Activated naive CD4-positive, alpha-beta T cell treated with Interleukin-2 at 50 U/mL for 16 hours (primary cell): ENCODE results near the gene AURKA.

Experiments used
- DNase-seq: peaks from one replicate; pipeline ENCODE4 v3.0.0-alpha.2; 2020

Gene AURKA

DNA sequence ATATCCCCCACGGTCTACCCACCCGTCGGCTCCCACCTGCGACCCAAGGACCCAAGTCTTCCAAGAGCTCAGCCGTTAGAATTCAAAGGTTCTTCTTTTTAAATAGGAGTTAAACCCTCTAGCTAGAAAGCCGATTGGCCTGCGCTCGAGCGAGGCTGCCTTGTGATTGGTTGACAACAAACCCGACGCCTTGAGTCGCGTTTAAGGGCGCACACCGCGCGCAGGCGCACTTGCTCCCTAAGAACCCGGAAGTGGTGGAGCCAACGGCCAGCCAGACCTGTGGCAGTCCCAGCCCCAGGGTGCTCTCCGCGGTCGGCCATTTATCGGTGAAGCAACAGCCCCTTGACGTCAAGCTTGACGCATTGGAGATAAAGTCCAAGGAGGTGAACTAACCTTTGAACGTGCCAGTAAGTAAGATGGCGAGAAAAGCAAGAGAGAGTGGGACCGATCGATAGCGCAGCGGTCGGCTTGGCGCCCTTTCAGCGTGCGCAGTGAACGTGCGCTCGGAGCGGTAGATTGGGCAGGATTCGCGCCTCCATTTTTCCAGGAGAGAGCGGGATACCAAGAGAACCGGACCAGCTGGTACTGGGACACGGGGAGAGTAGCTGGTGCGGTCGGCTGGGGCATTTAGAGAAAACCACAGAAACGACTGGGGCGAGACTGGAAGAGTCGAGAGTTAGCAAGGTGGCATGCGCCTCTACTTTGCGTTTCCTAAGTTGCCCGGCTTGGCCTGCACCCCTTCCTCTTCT, at the start of gene AURKA, which contains the start of gene CSTF1:
AURKA (minus strand) TSS at position 84 of the 749 bp plus-strand sequence. CDS start 4,018 bp downstream, outside the sequence.
CSTF1 (plus strand) TSS at position 514 of the 749 bp plus-strand sequence. CDS start 2,908 bp downstream, outside the sequence.
- DNase-seq: peak; percentile 100

- peak; percentile 62 for DNase-seq
Observed at GRCh38 chr20:56440346-56441007, 48.5 kb upstream of the AURKA start.

GRCh38 chr20:56439771-56440291, 47.8 kb upstream of the AURKA start:
- DNase-seq: no peak

GRCh38 chr20:56438284-56438683, 46.3 kb upstream of the AURKA start:
- no peak for DNase-seq

GRCh38 chr20:56437196-56437960, 45.4 kb upstream of the AURKA start:
- DNase-seq: no peak

DNA sequence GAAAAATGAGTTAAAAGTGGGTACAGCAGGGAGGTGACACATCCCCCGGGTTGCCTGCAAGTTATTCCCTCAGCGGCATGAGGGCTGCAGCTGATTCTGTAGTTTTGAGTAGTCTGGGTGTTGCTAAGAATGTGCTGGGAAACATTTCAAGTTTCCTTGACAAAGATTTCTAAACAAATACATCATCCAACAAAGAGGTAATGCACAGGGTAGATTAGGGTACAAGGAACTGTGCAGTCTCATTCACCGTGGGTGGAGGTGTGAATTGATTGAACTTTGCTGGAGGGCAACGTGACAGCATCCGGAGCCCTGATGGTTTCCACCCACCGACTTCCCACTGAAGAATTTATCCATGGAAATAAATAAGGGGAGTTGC, 41.9 kb upstream of the AURKA start:
- peak; percentile 24 for DNase-seq

DNA sequence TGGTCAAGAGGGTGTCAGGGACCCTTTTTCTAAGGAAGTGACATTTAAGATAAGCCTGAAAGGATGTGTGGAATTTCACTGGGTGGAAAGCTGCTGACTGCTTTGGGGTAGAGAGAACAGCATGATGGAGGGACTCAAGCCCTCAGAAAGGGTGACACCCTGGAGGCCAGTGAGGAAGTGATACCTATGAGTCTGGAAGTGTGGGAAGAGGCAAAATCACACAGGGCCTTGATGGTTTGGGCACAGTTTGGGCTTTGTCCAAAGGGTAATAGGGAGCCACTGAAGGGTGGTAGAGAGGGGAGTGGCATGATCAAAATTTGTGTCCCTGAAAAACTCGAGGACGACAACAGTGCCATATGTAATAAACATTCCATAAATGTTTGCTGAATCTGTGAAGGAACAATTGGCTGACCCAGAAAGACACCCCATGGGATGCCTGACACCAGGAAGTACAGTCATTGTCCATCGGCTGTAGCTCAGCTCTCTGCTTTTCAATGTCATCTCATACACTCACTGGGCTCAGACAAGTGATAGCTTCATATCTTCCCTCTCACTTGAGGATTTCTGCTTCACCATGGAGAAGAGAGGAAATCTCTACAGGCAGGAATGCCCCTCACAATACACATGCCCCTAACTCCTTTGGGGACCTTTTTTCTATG, 41.3 kb upstream of the AURKA start:
- no peak for DNase-seq

GRCh38 chr20:56431471-56431870, 39.5 kb upstream of the AURKA start:
- DNase-seq: no peak

DNA sequence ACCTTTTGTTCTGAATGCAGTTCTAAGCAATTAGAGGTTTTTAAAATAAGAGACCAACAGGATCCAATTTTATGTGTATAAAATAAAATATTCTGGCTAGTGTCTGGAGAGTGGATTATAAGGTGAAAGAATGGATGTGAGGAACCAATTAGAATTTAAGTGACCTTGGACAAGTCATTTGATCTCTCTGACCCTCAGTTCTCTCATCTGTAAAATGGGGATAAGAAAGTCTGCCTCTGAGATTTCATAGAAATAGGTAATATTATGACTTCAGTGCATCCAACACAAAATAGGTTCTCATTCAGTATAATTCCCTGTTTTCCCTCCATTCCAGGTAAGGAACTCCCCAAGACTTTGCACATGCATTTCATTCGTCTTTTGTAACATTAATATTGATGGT, 38.9 kb upstream of the AURKA start:
- no peak for DNase-seq

- DNase-seq: no peak
Observed at GRCh38 chr20:56430461-56430860, 38.4 kb upstream of the AURKA start.

DNA sequence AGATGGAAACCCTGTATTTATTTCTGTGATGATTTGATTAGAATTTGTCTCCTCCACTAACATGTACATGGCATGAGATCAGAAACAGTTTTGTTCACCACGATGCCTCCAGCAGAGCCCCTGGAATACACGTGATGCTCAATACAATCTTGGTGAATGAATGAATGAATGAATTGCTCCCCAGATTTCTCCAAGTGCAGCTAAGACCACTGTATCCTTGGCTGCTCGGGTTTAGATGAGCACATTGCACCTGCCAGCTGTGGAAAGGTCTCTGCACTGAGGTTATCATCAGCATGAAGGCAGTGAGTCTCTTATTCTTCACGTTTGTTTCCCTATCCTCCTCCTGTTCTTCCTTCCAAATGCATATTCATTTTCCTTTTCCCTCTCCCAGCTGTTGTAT, 37.9 kb upstream of the AURKA start:
- DNase-seq: no peak

- peak; percentile 65 for DNase-seq
Observed at GRCh38 chr20:56429502-56429901, 37.5 kb upstream of the AURKA start.

GRCh38 chr20:56428881-56429280, 36.9 kb upstream of the AURKA start:
- no peak for DNase-seq

DNA sequence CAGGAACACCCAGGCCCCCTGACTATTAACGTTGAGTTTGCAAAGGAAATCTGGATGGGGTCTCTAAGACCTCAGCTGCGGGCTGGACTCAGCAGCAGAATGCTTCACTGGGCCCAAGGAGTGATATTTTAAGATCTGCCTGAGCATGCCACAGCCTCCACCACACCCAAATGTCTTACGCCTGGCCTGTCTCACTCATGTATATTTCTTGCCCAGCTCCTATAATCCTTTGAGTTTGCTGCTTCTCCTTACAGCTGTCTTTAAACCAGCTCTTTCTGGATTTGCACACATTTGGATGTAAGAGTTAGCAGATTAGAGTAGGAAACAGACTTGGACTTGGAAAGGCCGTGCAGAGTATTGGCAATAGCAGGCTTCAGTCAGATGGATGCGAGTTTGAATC, 36.4 kb upstream of the AURKA start:
- no peak for DNase-seq

DNA sequence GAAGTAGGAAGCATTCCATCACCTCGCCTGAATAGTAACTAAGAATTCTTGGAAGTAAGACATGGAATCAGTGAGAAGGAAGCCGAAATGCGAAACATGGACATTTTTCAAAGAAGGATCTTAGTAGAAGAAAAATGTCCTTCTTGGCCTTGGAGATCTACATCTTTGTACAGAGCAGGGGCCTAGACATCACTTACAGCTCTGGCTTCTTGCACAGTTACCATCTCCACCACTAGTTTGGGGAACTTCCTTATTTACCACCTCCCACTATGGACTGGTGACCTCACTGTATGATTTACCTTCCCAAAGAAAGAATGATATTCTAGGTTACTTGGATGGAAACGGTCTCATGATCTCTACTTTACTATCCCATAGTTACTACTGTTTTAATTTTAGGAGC, 35.8 kb upstream of the AURKA start:
- DNase-seq: no peak

- DNase-seq: no peak
Observed at GRCh38 chr20:56426926-56427325, 34.9 kb upstream of the AURKA start.

DNA sequence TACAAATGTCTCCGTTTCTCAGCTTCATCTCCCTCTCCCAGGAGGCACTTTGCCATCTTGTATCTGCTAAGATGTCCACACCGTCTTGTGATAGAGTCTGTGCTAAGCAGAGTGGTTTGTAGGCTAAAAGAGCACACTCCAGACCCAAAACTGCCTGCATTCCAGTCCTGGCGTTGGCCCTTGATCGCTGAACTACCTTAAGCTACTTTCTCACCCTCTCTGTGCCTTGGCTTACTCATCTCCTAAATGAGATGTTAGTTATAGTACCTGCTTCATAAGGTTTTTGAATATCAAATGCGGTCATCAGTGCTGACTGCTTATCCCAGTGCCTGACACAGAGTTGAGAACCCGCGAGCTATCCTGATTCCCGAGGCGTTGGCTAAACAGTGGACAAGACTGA, 34.0 kb upstream of the AURKA start:
- no peak for DNase-seq

- DNase-seq: no peak
Observed at GRCh38 chr20:56424931-56425330, 32.9 kb upstream of the AURKA start.

GRCh38 chr20:56423886-56424285, 31.9 kb upstream of the AURKA start:
- no peak for DNase-seq

GRCh38 chr20:56423211-56423610, 31.2 kb upstream of the AURKA start:
- DNase-seq: no peak

- DNase-seq: no peak
Observed at GRCh38 chr20:56422824-56423189, 30.8 kb upstream of the AURKA start.

DNA sequence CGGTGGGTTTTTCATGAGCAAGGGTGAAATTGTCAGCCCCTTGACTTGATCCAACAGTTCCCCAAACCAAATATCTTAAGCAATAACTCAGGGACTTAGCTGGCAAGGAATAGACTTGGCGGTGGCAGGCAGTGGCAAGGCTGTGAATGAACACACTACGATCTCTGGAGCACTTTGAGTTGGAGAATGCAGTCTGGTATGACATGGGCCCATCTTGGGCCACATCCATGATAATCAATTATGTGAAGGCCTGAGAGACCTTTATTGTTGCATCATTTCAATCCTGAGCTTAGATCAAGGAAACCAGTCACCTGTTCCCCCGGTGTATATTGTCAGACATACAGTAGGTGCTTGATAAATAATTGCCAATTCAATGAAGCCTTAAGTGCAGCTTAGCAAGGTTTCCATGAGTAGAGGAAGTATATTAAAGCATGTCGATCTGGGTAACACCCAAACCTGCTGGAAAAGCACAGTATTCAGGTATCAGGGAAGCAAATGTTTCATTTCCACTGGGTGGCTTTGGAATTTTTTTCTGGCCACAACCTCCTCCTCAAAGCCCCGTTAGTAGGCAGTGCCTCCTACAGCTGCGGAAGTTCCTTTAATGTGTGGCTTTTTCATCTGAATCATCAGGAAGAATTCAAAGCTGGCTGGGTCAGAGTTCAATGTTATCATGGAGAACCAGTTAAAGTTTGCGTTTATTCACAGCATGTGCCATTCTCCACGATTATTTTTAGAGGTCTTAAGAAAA, 30.2 kb upstream of the AURKA start:
- DNase-seq: no peak
